GDM1 (cell line): ENCODE data around the gene CAP1.
"Not testable (repeated sequence)": the region's sequence is repeated elsewhere in the genome, so short reads cannot be mapped to it uniquely, and the experiment has no call there.

Experiments
- DNase-seq: peaks from one replicate; lab custom pipeline; 2025; lab: John Stamatoyannopoulos, UW

Gene CAP1

GRCh38 chr1:40030528-40031135 is 9.9 kb upstream of the CAP1 start:
- no peak for DNase-seq

GRCh38 chr1:40032240-40032891 is 8.2 kb upstream of the CAP1 start:
- peak; percentile 55 for DNase-seq

DNA sequence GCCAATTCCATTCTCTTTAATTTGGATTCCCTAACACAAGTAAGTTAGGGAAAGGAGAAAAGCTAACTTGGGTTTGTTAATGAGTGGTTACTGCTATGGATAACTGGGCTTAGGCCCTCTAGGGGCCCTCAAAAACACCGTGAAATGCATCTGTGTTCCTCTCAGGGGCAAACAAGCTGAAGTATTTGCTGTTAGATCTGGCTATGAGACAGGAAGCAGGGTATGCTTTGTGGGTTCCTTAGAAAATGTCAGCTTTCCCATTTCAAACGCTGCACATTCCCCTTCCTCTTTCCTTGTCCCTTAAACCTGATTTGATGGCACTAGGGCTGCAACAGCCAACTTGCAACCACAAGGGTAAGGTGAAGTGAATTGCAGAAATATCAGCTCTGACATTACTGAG is 5.7 kb upstream of the CAP1 start:
- DNase-seq, result peak; percentile 88

DNA sequence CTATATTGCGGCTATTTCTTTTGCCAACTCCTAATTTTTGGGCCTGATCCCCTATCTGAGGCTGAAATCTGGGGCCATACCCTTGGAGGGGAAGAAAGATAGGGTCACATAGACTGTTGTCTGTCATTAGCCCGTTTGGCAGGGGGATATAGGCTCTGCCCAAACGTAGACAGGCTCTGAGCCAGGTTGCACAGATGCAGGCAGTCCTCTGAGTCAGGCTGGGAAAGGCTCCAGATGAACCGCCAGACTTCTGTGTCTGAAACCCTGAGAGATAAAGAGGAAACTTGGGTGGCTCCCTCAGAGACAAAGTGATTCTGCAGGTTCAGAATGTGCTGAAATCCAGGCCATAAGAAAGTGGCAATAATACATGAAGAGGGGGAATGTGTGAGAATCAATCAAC is 4.0 kb upstream of the CAP1 start:
- peak; percentile 69 for DNase-seq

DNA sequence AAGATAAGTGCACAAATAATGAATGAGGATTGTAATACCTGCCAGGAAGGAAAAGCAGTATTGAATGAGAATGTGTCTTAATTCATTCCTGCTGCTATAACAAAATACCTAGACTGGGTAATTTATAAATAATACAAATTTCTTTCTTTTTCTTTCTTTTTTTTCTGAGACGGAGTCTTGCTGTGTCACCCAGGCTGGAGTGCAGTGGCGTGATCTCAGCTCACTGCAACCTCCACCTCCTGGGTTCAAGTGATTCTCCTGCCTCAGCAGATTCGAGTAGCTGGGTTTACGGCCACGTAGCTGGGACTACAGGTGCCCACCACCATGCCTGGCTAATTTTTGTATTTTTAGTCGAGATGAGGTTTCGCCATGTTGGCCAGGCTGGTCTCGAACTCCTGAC is 3.3 kb upstream of the CAP1 start:
- DNase-seq, result not testable (repeated sequence)

DNA sequence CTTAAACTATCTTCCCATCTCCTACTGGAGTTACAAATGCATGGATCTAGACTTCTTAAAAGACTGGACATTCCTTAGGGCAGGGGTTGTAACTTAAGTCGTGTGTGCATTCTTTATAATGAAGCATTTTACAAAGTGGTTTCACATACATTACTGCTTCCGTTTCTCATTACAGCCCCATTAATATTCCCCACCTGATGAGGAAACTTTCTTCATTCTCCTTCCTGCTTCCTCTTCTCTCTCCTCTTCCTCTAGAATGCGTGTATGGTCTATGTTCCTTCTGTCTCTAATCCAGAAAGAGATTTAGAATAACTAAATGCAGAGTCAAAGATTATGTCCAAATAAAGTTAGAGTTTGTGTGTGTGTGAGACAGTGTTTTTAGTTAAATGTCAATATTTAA is 1.8 kb upstream of the CAP1 start:
- DNase-seq, result no peak

DNA sequence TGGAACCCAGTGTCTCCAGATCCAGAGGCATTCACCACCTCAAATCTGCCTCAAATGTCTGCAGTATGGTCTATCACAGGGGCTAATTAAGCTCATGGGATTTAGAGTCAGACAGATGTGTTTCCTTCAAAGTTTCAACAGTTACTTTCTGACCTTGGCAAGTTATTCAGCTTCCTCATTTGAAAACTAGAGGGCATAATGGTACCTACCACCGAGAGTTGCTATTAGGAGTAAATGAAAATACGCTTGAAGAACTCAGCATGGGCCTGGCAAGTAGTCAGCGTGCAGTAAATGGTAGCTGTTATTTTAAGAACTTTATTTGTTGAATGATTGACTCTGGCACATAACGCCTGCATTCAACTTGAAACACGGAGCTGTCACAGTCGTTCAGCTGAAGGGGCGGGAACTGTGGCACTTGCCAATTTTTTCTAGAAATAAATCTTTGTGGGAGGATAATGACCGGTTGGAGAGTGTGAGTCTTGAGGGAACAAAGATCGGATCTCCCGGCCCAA is 1.2 kb upstream of the CAP1 start:
- peak; percentile 52 for DNase-seq

DNA sequence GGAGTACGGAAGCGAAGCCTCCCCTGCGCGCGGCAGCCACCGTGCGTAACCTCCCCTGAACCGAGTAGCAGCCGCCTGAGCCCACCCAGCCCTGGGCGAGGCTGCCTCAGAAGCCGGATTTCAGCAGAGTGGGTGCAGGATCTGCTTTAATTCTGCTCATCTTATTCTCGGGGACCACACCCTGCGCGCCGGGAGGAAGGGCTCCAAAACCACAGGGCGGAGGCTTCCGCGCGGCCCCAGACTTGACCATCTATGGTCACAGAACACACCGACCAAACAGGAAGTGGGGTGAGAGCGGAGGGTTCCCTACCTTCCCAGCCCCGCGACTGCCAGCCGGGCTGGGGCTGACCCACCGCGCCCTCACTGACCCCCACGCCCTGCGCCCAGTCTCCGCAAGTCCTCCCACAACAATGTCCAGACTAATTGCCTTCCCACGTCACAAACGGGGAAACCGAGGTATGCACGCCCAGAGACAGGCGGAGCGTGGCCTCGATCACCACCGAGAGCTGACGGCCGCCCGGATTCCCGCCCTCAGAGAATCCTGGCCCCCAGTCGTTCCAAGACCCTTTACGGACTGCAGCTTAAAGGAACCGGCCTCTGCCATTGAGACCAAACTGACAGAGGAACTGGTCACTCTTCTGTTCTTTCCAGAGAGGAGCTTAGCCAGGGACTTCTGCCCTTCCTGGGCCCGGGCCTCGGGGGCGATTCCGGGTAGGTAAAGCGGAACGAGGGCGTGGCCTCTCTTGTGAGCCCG is 595 bp upstream of the CAP1 start:
- peak; percentile 69 for DNase-seq

GRCh38 chr1:40041466-40041838 is 923 bp downstream of the CAP1 start:
- DNase-seq, result no peak

- DNase-seq, result no peak
Observed at GRCh38 chr1:40042341-40042740, 1.8 kb downstream of the CAP1 start.

- DNase-seq, result no peak
Observed at GRCh38 chr1:40044110-40044509, 3.6 kb downstream of the CAP1 start.

GRCh38 chr1:40045182-40045581 is 4.7 kb downstream of the CAP1 start:
- DNase-seq, result no peak

DNA sequence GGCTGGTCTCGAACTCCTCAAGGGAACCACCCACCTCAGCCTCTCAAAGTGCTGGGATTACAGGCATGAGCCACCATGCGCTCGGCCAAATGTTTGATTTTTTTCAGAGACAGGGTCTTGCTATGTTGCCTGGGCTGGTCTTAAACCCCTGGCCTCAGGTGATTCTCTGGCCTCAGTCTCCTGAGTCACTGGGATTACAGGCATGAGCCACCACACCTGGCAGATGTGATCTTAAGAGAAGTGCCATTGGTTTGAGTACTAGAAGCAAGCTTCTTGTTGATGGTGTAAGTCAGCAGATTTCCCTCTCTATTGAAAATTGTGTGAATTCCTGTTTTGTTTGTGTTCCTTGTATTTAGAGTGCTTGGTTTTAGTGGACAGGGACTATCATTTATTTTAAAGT is 5.2 kb downstream of the CAP1 start:
- DNase-seq, result no peak

DNA sequence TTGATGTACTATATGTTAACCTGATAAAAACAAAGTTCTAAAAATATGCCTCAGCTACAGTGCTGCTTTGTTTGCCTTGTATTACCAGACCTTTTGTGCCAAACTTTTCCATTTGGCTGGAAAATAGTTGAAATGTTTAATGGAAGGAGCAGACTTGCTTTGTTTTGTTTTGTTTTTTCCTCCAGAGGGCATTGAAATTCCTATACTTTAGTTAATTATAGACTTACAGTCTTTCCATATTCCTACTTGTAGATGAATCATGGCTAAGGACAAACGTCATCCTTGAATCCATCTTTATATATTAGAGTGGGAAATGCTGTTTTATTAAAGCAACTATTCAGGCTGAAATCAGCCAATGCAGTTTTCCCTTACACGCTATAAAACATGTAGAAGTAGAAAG is 6.7 kb downstream of the CAP1 start:
- DNase-seq, result no peak

GRCh38 chr1:40047769-40048168 is 7.2 kb downstream of the CAP1 start:
- no peak for DNase-seq

- DNase-seq, result no peak
Observed at GRCh38 chr1:40049725-40050124, 9.2 kb downstream of the CAP1 start.

DNA sequence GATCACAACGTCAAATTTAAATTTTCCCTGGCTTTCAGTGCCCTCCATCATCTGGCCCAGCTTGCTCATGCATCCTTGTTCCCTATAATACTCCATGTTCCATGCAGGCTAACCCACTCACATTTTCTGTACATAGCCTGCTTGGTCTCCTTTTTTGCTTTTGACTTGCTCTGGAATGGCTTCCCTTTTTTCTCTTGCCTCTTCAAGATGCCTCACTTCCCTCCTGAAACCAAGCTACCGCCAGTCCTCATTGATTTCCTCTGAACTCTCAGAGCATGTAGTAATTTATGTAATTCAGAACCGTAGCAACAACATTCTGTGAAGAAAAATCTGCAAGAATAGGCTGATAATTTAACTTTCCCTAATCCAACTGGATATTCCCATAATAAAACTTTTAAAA is 10.3 kb downstream of the CAP1 start:
- DNase-seq, result peak; percentile 55

- DNase-seq, result no peak
Observed at GRCh38 chr1:40053138-40053887, 12.8 kb downstream of the CAP1 start.

DNA sequence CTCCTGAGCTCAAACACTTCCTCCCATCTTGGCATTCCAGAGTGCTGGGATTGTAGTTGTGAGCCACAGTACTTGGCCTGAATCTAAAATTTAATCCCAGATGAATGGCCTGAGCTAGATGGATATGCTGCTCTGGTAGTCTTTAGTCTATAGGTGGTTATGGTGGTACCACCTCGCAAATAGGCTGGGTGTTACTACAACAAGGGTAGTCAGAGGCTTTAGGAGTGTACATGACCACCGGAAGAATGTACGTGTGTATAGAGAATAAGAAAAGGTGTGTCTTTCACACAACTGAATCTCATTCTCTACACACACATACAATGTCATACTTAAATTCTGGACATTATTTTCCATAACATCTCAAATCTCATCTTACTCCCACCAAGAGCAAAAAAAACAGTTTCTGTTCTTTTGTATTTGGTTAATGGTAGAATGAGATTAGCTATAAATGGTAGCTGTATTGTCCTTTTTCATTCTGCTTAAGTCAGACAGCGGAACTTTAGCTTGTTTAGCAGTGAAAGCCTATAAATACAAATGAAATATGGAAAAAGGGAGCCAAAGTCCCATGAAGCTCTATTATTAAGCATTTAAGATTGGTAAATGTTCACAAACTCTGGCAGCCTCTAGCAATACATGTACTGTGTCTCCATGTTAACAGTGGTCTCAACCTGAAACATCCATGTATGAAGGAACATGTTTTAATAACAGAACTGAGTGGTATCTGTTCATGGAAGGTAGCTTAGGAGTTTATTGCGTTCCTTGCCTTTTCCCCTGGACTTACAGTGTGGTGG is 16.2 kb downstream of the CAP1 start:
- DNase-seq, result no peak

- no peak for DNase-seq
Observed at GRCh38 chr1:40057310-40058030, 16.9 kb downstream of the CAP1 start.

- no peak for DNase-seq
Observed at GRCh38 chr1:40058097-40058452, 17.5 kb downstream of the CAP1 start.
